Osteocyte (in vitro differentiated cells): ENCODE measurements around the gene GRM3. TPM values are rescaled to one million over a fixed set of nuclear protein-coding genes. Genes with fewer than 3 reads are reported as not detected.

Experiments
- DNase-seq: peaks from one replicate; pipeline ENCODE4 v3.0.0; 2021; ENCODE audit warnings: mixed read lengths; ENCODE audit not compliant: unreplicated experiment; ENCODE audit errors: extremely low spot score
- H3K27ac Mint-ChIP-seq: one replicate; pipeline ENCODE4 v1.8.0; 2021; ENCODE audit warnings: mild to moderate bottlenecking, mixed read lengths; ENCODE audit not compliant: unreplicated experiment
- H3K27me3 Mint-ChIP-seq: one replicate; pipeline ENCODE4 v1.8.0; 2021; ENCODE audit warnings: mixed read lengths; ENCODE audit not compliant: unreplicated experiment
- H3K36me3 Mint-ChIP-seq: one replicate; pipeline ENCODE4 v1.8.0; 2021; ENCODE audit warnings: mixed read lengths; ENCODE audit not compliant: unreplicated experiment
- H3K4me1 Mint-ChIP-seq: one replicate; pipeline ENCODE4 v1.8.0; 2021; ENCODE audit warnings: mixed read lengths; ENCODE audit not compliant: unreplicated experiment
- H3K4me3 Mint-ChIP-seq: one replicate; pipeline ENCODE4 v1.8.0; 2021; ENCODE audit warnings: mild to moderate bottlenecking, moderate library complexity, mixed read lengths; ENCODE audit not compliant: unreplicated experiment
- H3K9me3 Mint-ChIP-seq: one replicate; pipeline ENCODE4 v1.8.0; 2021; ENCODE audit warnings: mixed read lengths; ENCODE audit not compliant: unreplicated experiment
- CTCF ChIP-seq: fragments of 200-600 bp; sonication (generic); IDR thresholded peaks from 2 replicates; pipeline ENCODE4 v1.5.0; 2021; ENCODE audit warnings: antibody characterized with exemption, mild to moderate bottlenecking, moderate library complexity
- total RNA-seq: library from RNA; stranded (reverse); gene quantifications from 2 replicates; pipeline ENCODE4 v1.2.1, GENCODE V29; 2021

The GRM3 gene
- total RNA-seq, 1 donor from 2014 or later, result not detected

- Mint-ChIP-seq H3K27me3 (peaks cover 6% of the 10 kb centered on the region), H3K4me1 (no peaks in the 10 kb centered on the region), H3K9me3 (no peaks in the 10 kb centered on the region), H3K4me3 (no peak overlapping the region), H3K36me3 (no peaks in the 10 kb centered on the region), H3K27ac (no peak overlapping the region)
- DNase-seq, result no peak
- TF ChIP-seq CTCF, result no peak
These were observed 141.1 kb downstream of the GRM3 start for GRCh38 chr7:86784765-86785164.

- Mint-ChIP-seq H3K4me1 (no peaks in the 10 kb centered on the region), H3K27me3 (peaks cover 6% of the 10 kb centered on the region), H3K9me3 (no peaks in the 10 kb centered on the region), H3K36me3 (no peaks in the 10 kb centered on the region), H3K27ac (no peak overlapping the region), H3K4me3 (no peak overlapping the region)
- DNase-seq, result no peak
- TF ChIP-seq CTCF, result no peak
These were observed 141.9 kb downstream of the GRM3 start for GRCh38 chr7:86785641-86786040.

GRCh38 chr7:86786376-86786775 lies 142.7 kb downstream of the GRM3 start:
- peaks cover 6% of the 10 kb centered on the region for H3K27me3 Mint-ChIP-seq

GRCh38 chr7:86788948-86789347 lies 145.2 kb downstream of the GRM3 start:
- H3K27me3 Mint-ChIP-seq, result no peaks in the 10 kb centered on the region

More at GRCh38 chr7:86786376-86786775, 142.7 kb downstream of the GRM3 start:
- H3K27ac Mint-ChIP-seq, result no peak overlapping the region
- no peaks in the 10 kb centered on the region for H3K36me3 Mint-ChIP-seq
- no peaks in the 10 kb centered on the region for H3K9me3 Mint-ChIP-seq
- no peaks in the 10 kb centered on the region for H3K4me1 Mint-ChIP-seq
- no peak for DNase-seq
- TF ChIP-seq CTCF, result no peak
- no peak overlapping the region for H3K4me3 Mint-ChIP-seq

GRCh38 chr7:86790383-86790782 lies 146.7 kb downstream of the GRM3 start:
- Mint-ChIP-seq H3K27ac (no peak overlapping the region), H3K27me3 (no peaks in the 10 kb centered on the region), H3K4me3 (no peak overlapping the region), H3K9me3 (no peaks in the 10 kb centered on the region), H3K4me1 (no peaks in the 10 kb centered on the region), H3K36me3 (no peaks in the 10 kb centered on the region)
- no peak for TF ChIP-seq CTCF
- DNase-seq, result no peak

More at GRCh38 chr7:86788948-86789347, 145.2 kb downstream of the GRM3 start:
- no peak for DNase-seq
- TF ChIP-seq CTCF, result no peak
- H3K36me3 Mint-ChIP-seq, result no peaks in the 10 kb centered on the region
- H3K4me3 Mint-ChIP-seq, result no peak overlapping the region
- no peaks in the 10 kb centered on the region for H3K9me3 Mint-ChIP-seq
- no peaks in the 10 kb centered on the region for H3K4me1 Mint-ChIP-seq
- no peak overlapping the region for H3K27ac Mint-ChIP-seq
